Stimulated activated CD8-positive, alpha-beta memory T cell treated with anti-CD3 and anti-CD28 coated beads, Interleukin-7, amount 100 ng/mL, for 1 hour (primary cell): ENCODE measurements around the gene CCDC73.
"Not testable (repeated sequence)": the region's sequence is repeated elsewhere in the genome, so short reads cannot be mapped to it uniquely, and the experiment has no call there.

Experiments used
- DNase-seq, 2 donors: peaks; one replicate each; pipeline ENCODE4 v3.0.0-alpha.2; 2020; ENCODE audit warnings: low read depth in 2 of 2

CCDC73 gene

GRCh38 chr11:32705309-32706033 lies 89.0 kb downstream of the CCDC73 start:
- no peak for DNase-seq

DNA sequence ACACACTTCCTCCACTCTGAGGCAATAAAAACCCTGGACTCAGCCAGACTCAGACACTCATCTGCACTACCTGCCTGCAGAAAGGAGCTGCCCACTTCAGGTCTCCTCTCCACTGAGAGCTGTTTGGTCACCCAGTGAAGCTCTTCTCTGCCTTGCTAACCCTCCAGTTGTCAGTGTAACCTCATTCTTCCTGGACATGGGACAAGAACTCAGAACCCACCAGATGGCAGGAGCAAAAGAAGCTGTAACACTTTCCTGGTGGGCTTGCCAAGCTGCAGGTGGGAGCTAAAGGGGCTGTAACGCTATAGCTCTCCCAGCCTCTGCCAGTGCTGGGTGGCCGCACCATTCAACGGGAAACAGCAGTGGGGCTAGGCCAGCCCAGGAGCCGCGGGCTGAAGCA lies 89.7 kb downstream of the CCDC73 start:
- DNase-seq: no peak

GRCh38 chr11:32704261-32704660 lies 90.2 kb downstream of the CCDC73 start:
- no peak for DNase-seq

- no peak for DNase-seq
Observed at GRCh38 chr11:32701616-32702015, 92.8 kb downstream of the CCDC73 start.

- no peak for DNase-seq
Observed at GRCh38 chr11:32698579-32698978, 95.9 kb downstream of the CCDC73 start.

DNA sequence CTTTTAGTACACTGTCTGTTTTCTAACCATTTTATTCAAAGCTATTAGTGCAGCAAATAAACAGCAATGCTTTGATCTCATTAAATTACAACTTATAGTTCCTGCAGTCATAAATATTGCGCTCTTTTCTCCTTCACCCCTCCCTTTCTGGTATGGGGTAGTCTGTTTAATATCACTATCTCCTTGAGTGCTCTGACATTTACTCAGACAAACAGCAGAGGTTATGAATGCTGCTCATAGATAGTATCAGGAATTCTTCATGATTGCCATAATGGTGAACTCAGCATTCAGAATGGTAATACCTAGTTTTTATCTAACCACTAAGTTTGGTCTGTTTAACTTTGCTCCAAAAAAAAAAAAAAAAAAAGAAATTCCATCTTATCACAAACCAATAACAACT lies 123.4 kb downstream of the CCDC73 start:
- no peak for DNase-seq

- no peak for DNase-seq
Observed at GRCh38 chr11:32659672-32660071, 134.8 kb downstream of the CCDC73 start.

DNA sequence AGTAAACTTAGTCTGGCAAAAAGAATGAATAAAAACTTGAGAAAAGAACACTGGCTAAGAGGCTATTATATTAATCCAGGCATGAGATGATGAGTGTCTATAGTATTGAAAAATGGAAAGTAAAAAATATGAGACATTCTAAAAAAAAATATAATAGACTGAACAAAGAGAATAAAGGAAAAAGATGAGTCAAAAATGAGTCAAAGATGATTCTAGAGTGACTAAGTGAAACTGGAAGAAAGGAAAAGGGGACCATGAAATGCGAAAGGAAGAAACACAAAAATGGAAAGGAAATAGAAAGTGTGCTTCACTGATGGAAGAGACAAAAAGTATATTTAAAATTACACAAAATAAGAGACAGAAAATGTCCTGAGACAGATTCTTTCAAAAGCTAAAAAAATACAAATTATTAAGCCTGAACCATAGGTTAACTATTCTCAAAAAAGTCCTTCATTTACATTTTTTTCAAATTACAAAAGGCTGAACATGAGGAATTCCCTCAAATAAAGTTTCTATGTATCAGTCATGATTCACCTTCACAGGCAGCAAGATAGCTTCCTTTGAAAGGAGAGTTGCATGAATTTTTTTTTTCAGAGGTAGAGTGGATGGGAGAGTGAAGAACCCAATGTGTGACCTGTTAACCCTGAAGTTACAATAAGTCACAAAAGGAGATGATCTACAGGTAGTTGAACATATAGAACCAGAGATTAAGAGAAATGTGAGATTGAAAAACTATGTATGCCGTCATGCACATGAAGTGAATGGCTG lies 135.6 kb downstream of the CCDC73 start:
- no peak for DNase-seq

DNA sequence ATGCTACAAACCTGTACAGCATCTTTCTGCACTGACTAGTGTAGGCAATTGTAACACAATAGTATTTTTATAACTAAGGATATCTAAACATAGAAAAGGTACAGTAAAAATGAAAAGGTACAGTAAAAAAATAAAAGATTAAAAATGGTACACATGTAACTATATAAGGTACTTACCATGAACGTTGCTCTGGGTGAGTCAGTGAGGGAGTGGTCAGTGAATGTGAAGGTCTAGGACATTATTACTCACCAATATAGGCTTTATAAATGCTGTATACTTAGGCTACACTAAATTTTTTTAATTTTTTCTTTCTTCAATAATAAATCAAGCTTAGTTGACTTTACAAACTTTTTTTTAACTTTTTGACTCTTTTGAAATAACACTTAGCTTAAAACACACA lies 150.9 kb downstream of the CCDC73 start:
- DNase-seq: no peak

GRCh38 chr11:32641361-32641760 lies 153.1 kb downstream of the CCDC73 start:
- DNase-seq: no peak

DNA sequence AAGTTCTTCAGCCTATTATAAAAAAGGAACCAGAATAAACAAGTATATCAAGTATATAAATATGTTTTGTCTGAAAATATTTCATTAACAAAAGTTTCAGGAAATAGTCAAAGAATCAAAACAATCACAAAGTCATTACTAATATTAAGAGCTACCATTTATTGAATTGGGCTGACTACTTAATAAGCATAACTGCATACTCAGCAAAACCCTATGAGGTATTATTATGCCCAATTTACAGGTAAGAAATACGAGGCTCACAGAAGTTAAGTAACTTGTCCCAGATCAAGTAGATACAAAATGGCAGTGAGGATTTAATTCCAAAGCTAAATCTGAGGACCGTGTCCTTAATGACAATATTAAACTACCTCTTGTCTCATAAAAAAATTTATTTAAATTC lies 158.6 kb downstream of the CCDC73 start:
- no peak for DNase-seq

DNA sequence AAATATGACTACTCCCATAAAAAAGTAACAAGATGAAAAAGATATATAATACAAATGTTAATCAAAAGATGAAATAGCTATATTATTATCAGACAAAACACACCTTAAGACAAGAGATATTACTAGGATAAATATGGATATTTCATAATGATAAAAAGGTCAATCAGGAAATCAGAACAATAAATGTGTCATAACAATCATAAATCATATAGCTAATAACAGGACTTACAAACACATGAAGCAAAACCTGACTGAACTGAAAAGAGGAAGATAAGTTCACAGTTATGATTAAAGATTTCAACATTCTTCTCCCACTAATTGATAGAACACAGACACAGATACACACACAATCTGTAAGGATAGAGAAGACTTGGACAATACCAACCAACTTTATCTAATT lies 163.6 kb downstream of the CCDC73 start:
- no peak for DNase-seq

DNA sequence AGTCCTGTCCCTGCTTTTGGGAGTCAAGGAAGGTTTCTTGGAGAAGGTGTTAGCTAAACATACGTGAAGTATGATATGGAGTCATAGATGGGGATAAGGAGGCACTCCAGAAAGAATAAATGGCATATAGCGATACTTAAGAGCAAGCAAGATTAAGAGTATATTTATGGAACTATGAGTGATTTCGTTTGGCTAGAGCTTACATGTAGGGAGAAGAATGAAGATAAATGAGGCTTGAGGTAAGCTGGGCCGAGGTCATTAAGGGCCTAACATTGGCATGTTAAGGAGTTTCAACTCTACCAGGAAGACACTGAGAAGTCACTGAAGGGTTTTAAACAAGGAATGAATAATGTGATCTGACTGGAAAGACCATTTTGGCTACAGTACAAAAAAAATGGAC lies 177.6 kb downstream of the CCDC73 start:
- no peak for DNase-seq

DNA sequence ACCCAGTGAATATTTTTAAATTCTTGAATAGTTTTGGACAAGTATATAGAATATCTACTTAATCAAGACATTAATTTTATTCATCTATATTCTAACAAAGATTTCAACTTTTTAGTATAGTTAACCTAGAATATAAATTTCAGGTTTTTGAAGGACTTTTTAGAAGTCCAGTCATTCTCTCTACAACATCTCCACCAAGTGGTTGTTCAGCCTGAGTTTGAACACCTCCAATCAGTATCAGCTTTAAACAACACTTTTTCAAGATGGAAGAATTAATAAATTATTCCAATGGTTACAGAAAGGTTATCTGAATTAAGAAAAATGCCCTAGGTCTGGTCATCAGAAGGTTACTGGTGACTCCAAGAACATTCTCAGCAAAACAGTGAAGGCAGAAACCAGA lies 179.0 kb downstream of the CCDC73 start:
- no peak for DNase-seq

DNA sequence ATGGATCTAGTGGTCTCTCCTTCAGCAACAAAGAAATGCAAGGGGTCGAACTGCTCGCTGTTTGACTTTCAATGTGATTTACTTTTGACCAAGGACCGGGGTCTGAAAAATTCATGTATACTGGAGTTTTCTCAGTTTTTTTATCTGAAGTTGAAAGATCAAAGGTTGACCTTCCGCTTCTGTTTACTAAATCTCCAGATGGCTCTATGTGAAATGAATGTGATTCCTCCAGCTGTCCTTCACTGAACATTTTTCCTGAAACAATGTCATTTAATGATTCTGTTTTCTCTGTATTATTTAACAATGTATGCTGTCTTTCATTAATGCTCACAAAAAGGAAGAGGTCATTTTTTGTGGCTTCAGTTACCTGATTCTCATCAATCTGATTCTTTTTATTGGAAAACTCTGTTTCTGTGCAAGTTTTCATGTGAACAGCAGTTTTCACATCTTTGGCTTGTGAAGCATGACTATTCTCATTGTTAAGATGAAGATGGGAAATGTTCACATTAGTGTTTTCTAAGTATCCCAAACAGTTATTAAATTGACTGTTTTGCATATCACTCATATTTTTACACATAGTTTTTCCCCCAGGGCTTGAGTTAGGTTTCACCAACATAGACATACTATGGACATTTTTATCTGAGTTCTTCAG lies 180.8 kb downstream of the CCDC73 start:
- DNase-seq: no peak

- DNase-seq: no peak
Observed at GRCh38 chr11:32610797-32611352, 183.6 kb downstream of the CCDC73 start.

- not testable (repeated sequence) for DNase-seq
Observed at GRCh38 chr11:32608826-32609225, 185.6 kb downstream of the CCDC73 start.

- DNase-seq: no peak
Observed at GRCh38 chr11:32606220-32606619, 188.2 kb downstream of the CCDC73 start.

GRCh38 chr11:32602657-32603415 lies 191.6 kb downstream of the CCDC73 start:
- DNase-seq: no peak

DNA sequence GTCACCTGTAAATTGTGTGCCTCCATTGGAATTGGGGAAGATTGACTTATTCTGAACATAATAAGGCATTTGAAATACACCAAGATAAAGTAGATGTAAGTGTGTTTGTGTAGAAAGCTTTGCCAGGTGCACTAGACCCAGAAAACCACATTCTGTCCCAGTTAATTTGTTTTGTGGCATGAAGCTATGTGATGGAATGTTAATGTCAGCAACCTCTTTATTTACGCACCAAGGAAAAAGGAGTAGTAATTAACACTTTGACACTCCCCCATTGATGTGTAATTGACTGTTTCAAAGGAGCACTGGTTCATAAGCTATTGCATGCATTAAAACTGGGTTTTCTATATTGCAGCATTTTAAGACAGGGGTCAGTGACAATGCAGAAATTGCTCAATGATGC lies 196.5 kb downstream of the CCDC73 start:
- no peak for DNase-seq

DNA sequence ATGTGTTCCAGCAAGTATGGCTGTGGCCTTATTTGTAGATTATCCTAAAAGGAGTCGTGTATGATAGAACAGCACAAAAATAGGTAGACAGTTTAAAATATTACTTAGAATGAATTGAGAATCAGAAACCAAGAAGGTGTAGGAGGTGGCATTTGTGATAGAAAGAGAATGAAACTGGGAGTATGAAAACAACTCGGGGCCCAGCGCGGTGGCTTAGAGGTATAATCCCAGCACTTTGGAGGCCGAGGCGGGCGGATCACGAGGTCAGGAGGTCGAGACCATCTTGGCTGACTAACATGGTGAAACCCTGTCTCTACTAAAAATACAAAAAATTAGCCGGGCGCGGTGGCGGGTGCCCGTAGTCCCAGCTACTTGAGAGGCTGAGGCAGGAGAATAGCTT lies 198.3 kb downstream of the CCDC73 start:
- DNase-seq: not testable (repeated sequence)

- DNase-seq: no peak
Observed at GRCh38 chr11:32594272-32594671, 200.2 kb downstream of the CCDC73 start.
